Measurements from ENCODE around the gene MPIG6B.

- TF ChIP-seq POLR2A (IDR thresholded peaks at IDR 0.05; ENCODE audit: low read depth, low read length) (no peak), TAF1 (IDR thresholded peaks at IDR 0.05; ENCODE audit: low read depth, low read length) (no peak)
Observed at GRCh38 chr6:31768363-31769257, 45.4 kb downstream of the MPIG6B start.
